HG02763 (cell line): ENCODE data around the gene MAVS.
"Not testable (repeated sequence)": the region's sequence is repeated elsewhere in the genome, so short reads cannot be mapped to it uniquely, and the experiment has no call there.

Experiments
- ATAC-seq: cut with Tn5 transposase; IDR thresholded peaks from one replicate; pipeline ENCODE4 v1.9.1; 2021; ENCODE audit warnings: mild to moderate bottlenecking, moderate library complexity; ENCODE audit not compliant: unreplicated experiment

The MAVS gene

GRCh38 chr20:3885715-3886114 lies 39.1 kb downstream of the MAVS start:
- no peak for ATAC-seq

DNA sequence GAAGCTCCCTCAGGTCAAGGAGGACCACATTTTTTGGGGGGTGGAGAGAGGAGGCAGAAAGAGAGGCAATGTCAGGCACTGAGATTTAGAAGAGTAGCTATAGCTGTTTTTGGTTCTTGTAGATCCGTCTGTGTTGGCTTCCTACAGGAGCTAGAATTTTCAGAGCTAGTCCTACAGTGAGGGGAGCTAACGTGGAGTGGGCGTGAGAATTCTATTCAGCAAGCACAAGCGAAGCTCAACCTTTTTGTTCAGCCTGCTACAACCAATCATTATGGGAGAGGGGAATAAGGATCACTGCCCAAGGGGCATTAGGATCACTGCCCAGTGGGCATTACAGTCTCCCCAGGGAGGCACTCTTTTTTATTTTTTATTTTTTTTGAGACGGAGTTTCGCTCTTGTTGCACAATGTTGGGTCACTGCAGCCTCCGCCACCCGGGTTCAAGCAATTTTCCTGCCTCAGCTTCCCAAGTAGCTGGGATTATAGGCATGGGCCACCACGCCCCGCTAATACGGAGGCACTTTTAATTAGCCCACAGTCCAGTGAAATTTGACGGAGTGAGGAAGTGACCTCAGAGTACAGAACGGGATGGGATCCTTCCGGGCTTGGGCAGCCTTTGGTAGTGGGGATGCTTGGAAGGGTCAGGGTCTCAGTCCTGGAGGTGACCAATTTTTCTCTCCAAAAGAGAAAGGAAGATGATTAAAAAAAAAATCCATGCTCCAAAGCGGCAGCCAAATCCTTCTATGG lies 41.4 kb downstream of the MAVS start:
- ATAC-seq: no peak

- ATAC-seq: peak; percentile 90
These were observed 42.2 kb downstream of the MAVS start, which contains the start of gene PANK2 for GRCh38 chr20:3888622-3889488. Gene PANK2, plus strand, starts transcription at chr20:3889387.

GRCh38 chr20:3889489-3890397 lies 43.1 kb downstream of the MAVS start:
- ATAC-seq: peak; percentile 9

- ATAC-seq: no peak
These were observed 43.7 kb downstream of the MAVS start for GRCh38 chr20:3890398-3890751.

DNA sequence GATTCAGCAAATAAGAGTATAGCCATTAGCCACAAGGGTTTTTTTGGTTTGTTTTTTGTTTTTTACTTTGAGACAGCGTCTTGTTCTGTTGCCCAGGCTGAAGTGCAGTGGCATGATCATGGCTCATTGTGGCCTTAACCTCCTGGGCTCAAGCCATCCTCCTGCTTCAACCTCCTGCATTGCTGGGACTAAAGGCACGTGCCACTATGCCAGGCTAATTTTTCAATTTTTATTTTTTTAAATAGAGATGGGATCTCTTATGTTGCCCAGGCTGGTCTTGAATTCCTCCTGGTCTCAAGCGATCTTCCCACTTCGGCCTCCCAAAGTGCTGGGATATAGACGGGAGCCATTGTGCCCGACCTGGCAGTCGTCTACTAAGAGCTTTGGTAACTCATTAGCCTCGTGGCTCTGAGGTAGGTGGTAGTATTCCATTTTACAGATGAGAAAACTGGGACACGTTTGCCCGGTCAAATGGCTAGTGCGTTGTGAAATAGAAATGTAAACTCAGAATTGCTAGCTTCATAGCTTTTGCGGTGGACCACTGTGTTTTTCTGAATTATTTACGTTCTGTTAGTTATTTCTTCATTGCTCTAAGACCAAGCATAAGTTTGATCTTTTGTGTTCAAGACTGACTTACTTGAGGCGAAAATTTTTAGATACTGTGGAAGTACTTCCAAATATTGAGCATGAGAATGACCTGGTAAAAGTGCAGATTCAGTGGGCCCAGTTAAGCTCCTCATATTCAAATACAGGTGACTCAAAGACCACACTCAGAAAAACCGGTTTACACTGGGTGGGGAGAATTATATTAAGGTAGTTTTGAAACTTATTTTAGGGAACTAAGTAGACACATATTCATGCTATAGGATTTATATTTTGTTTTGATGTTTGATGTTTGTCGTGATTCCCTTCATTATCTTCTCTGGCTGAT lies 44.6 kb downstream of the MAVS start:
- ATAC-seq: no peak

- ATAC-seq: no peak
These were observed 48.2 kb downstream of the MAVS start for GRCh38 chr20:3894796-3895195.

GRCh38 chr20:3896302-3896701 lies 49.7 kb downstream of the MAVS start:
- ATAC-seq: no peak

GRCh38 chr20:3896853-3897583 lies 50.4 kb downstream of the MAVS start:
- ATAC-seq: no peak

DNA sequence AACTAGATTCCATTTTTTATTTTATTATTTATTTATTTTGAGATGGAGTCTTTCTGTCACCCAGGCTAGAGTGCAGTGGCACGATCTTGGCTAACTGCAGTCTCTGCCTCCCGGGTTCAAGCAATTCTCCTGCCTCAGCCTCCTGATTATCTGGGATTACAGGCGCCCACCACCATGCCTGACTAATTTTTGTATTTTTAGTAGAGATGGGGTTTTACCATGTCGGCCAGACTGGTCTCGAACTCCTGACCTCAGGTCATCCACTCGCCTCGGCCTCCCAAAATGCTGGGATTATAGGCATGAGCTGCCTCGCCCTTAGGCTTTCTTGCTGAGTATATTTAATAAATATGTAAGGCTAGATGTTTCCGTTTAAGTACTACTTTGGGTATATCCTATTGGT lies 51.5 kb downstream of the MAVS start:
- not testable (repeated sequence) for ATAC-seq

GRCh38 chr20:3898639-3899038 lies 52.0 kb downstream of the MAVS start:
- no peak for ATAC-seq

- ATAC-seq: no peak
These were observed 53.6 kb downstream of the MAVS start for GRCh38 chr20:3900187-3900604.

DNA sequence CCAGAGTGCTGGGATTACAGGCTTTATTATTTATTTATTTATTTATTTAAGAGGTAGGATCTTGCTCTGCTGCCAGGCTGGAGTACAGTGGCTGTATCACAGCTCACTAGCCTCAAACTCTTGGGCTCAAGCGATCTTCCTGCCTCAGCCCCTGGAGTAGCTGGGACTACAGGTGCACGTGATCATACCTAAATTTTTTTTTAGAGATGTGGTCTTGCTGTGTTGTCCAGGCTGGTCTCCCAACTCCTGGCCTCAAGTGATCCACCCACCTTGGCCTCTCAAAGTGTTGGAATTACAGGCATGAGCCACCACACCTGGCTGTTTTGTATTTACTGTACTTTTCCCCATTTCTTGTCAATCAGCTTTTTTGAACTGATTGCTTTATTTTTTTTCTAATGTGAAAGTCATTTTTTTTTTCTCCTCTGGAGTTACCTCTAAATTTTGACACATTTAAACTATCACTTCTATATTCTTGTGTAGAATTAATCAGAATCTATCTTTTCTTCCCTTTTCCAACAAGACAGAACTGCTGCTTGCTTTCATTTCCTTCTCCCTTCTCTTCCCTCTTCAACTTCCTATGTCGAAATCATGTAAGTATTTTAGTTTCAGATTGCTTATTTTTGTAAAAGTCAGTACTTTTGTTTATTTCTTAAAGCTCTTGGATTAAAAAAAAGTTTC lies 54.5 kb downstream of the MAVS start:
- no peak for ATAC-seq

DNA sequence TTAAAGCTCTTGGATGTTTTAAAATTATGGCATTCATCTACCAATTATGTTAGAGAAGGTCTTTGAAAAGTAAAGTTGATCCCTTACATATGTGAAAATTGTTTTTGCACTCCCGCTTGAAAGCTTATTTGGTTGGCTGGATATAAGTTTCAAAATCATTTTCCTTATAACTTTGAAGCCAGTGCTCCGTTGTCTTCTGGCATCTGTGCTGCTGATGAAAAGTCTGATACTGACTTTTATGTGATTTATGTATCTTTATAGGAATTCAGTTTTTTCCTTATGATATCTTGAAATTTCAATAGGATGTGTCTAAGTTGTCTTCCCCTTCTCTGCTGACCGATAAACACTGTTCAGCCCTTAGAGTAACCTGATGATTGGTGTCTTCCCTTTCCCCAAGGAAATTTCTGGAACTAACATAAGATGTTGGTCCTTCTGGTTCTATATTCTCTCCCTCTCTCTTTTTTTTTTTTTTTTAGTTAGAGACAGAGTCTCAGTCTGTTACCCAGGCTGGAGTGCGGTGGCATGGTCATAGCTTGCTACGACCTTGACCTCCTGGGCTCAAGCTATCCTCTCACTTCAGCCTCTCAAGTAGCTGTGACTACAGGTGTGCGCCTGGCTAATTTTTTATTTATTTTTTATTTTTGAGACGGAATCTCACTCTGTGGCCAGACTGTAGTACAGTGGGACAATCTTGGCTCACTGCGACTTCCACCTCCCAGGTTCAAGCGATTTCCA lies 55.2 kb downstream of the MAVS start:
- ATAC-seq: no peak

DNA sequence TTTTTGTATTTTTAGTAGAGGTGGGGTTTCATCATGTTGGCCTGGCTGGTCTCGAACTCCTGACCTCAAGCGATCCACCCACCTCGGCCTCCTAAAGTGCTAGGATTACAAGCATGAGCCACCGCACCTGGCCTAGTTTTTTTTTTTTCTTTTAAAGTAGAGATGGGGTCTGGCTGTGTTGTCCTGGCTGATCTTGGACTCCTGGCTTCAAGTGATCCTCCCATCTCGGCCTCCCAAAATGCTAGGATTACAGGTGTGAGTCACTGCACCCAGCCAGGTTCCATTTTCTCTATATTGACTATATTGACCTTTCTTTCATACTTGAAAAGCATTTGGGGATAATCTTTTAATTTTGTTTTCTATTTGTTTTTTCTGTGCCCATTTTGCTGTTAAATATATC lies 55.8 kb downstream of the MAVS start:
- no peak for ATAC-seq

- no peak for ATAC-seq
These were observed 57.6 kb downstream of the MAVS start for GRCh38 chr20:3904224-3904623.

DNA sequence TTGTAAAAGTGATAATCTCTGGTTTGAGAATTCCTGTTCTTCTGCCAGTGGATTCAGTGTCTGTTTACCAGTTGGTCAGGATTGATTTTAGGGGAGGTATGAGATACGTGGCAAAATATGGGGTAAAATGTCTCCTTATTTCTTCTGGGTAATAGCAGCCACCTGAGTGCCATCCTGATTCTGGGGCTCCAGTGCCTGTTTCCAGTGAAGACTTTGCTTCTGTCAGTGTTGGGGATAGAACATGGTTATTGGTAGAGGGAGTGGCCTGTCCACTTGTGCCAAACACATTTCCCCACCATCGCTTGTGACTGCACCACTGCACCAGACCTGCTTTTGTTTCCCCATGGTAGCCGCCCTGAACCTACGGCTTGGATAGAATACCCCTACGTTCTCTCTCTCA lies 58.2 kb downstream of the MAVS start:
- no peak for ATAC-seq
